ENCODE results near the gene RUSF1.

The RUSF1 gene

GRCh38 chr16:31445931-31446330, 62.3 kb downstream of the RUSF1 start:
- peak in 1 of 2 donors; percentile 10 for DNase-seq

GRCh38 chr16:31441956-31442355, 66.2 kb downstream of the RUSF1 start:
- no peak for DNase-seq

GRCh38 chr16:31440516-31441184, 67.5 kb downstream of the RUSF1 start:
- DNase-seq: no peak

- no peak for DNase-seq
Observed at GRCh38 chr16:31439519-31439918, 68.7 kb downstream of the RUSF1 start.
